ENCODE measurements around the gene RRM1. TPM values are rescaled to one million over a fixed set of nuclear protein-coding genes. Genes with fewer than 3 reads are reported as not detected.
A peak's percentile ranks its signal among the peaks of the same experiment; 100 is the strongest.

The RRM1 gene
- total and polyA plus RNA-seq, 9 of the 15 experiments (the other 6 are each of a cell fraction or from before 2014, with no cell fraction given), result 113 to 270 (median 163) TPM

GRCh38 chr11:4072668-4073285, 21.8 kb upstream of the RRM1 start (continued):
- TF ChIP-seq SIX5 (IDR thresholded peaks at IDR 0.05; ENCODE audit: borderline replicate concordance in 1 of 2, insufficient read depth in 1 of 2, low read depth in 1 of 2, low read length in 2 of 2), result no peak
- peak; percentile 78 to 89 (median 78) for TF ChIP-seq CTCF (IDR thresholded peaks at IDR 0.05 in 2 of 3, conservative IDR thresholded peaks at IDR 0.05 in 1 of 3; ENCODE audit: insufficient read depth in 2 of 3, low read depth in 1 of 3, low read length in 3 of 3)
- TF ChIP-seq MLLT1 (IDR thresholded peaks at IDR 0.05), result no peak
- TF ChIP-seq ELK1 (CRISPR knock-in tag; IDR thresholded peaks at IDR 0.05), result no peak
- no peak for TF ChIP-seq JUN (IDR thresholded peaks at IDR 0.05; ENCODE audit: borderline replicate concordance, low read depth, low read length)
- no peak for TF ChIP-seq JUN (CRISPR knock-in tag; IDR thresholded peaks at IDR 0.05; ENCODE audit: borderline replicate concordance)
- TF ChIP-seq SIN3A (IDR thresholded peaks at IDR 0.05; ENCODE audit: borderline replicate concordance in 2 of 2, control insufficient read depth in 1 of 2, low read depth in 2 of 2, low read length in 2 of 2), result no peak
- no peak for TF ChIP-seq BRF1 (IDR thresholded peaks at IDR 0.05; ENCODE audit: borderline replicate concordance, extremely low read depth, insufficient read length)
- TF ChIP-seq ZNF586 (CRISPR knock-in tag; conservative IDR thresholded peaks at IDR 0.05), result no peak
- TF ChIP-seq NFIC (IDR thresholded peaks at IDR 0.05), result peak; percentile 11; the same call in 1 of the 2 replicates
- no peak for TF ChIP-seq TCF3 (CRISPR knock-in tag; IDR thresholded peaks at IDR 0.05)
- TF ChIP-seq MAZ (CRISPR knock-in tag; conservative IDR thresholded peaks at IDR 0.05 in 1 of 2, IDR thresholded peaks at IDR 0.05 in 1 of 2), result peak in 1 of 2 experiments; percentile 44; a peak in 1 of 4 replicates
- TF ChIP-seq RFX7 (CRISPR knock-in tag; IDR thresholded peaks at IDR 0.05), result no peak
- TF ChIP-seq DNMT1 (IDR thresholded peaks at IDR 0.05), result no peak
- no peak for TF ChIP-seq ZNF197 (CRISPR knock-in tag; IDR thresholded peaks at IDR 0.05; ENCODE audit: low read depth)
- no peak for TF ChIP-seq PBX2 (CRISPR knock-in tag; IDR thresholded peaks at IDR 0.05; ENCODE audit: low read depth)
- TF ChIP-seq PBX2 (tag; conservative IDR thresholded peaks at IDR 0.05; ENCODE audit: low read depth), result no peak
- TF ChIP-seq SRSF3 (IDR thresholded peaks at IDR 0.05; ENCODE audit: insufficient read depth, low read length), result no peak
- peak; percentile 6; the same call in 1 of the 2 replicates for TF ChIP-seq NCOR1 (IDR thresholded peaks at IDR 0.05)
- no peak for TF ChIP-seq HSF4 (CRISPR knock-in tag; IDR thresholded peaks at IDR 0.05; ENCODE audit: borderline replicate concordance)
